Measurements from ENCODE around the gene ZNF219.

The ZNF219 gene

GRCh38 chr14:21063479-21063878 is 35.0 kb downstream of the ZNF219 start:
- no peak for DNase-seq

- no peak for DNase-seq
Measured at GRCh38 chr14:21061347-21061668, 37.1 kb downstream of the ZNF219 start.

GRCh38 chr14:21060614-21061346 is 37.7 kb downstream of the ZNF219 start:
- no peak for DNase-seq

GRCh38 chr14:21059842-21060613 is 38.4 kb downstream of the ZNF219 start:
- no peak for DNase-seq

- DNase-seq = no peak
Measured at GRCh38 chr14:21058903-21059302, 39.6 kb downstream of the ZNF219 start.

GRCh38 chr14:21057803-21058675 is 40.4 kb downstream of the ZNF219 start, which contains the start of gene RNASE8:
RNASE8 (plus strand) TSS chr14:21057822; CDS start chr14:21057893, 71 bp downstream.
- DNase-seq = no peak

- DNase-seq = no peak
Measured at GRCh38 chr14:21056520-21057163, 41.8 kb downstream of the ZNF219 start.

GRCh38 chr14:21055432-21056117 is 42.9 kb downstream of the ZNF219 start:
- no peak for DNase-seq

GRCh38 chr14:21054768-21055145 is 43.7 kb downstream of the ZNF219 start:
- no peak for DNase-seq

GRCh38 chr14:21054123-21054767 is 44.2 kb downstream of the ZNF219 start:
- DNase-seq = no peak

- DNase-seq = no peak
Measured at GRCh38 chr14:21053184-21054122, 45.0 kb downstream of the ZNF219 start.

GRCh38 chr14:21050597-21050996 is 47.9 kb downstream of the ZNF219 start:
- DNase-seq = no peak

- DNase-seq = no peak
Measured at GRCh38 chr14:21049271-21049673, 49.2 kb downstream of the ZNF219 start.

- no peak for DNase-seq
Measured at GRCh38 chr14:21048638-21049037, 49.8 kb downstream of the ZNF219 start.

GRCh38 chr14:21047378-21047781 is 51.1 kb downstream of the ZNF219 start:
- no peak for DNase-seq

- no peak for DNase-seq
Measured at GRCh38 chr14:21043974-21044618, 54.4 kb downstream of the ZNF219 start.

- no peak for DNase-seq
Measured at GRCh38 chr14:21043387-21043973, 55.0 kb downstream of the ZNF219 start.

GRCh38 chr14:21042918-21043317 is 55.5 kb downstream of the ZNF219 start:
- no peak for DNase-seq

GRCh38 chr14:21041676-21042433 is 56.6 kb downstream of the ZNF219 start, which contains the start of gene RNASE7:
RNASE7 (plus strand) TSS chr14:21042362; CDS start chr14:21042993, 631 bp downstream.
- no peak for DNase-seq

Measured in activated CD4-positive, CD25-positive, alpha-beta regulatory T cell (primary cell).